DND-41 (cell line): ENCODE results near the gene ITGAX.

Source experiments
- ATAC-seq: fragments of 200-7000 bp; cut with Tn5 transposase; 3 replicates; pipeline ENCODE4 v1.9.1; 2021; ENCODE audit warnings: low read depth; ENCODE audit not compliant: insufficient read depth
- DNase-seq: peaks from one replicate; pipeline ENCODE4 v3.0.0-alpha.2; 2020
- H2AFZ ChIP-seq: 2 replicates; pipeline ENCODE4 v1.6.0; 2012; ENCODE audit warnings: low read depth, low read length
- H3K27ac ChIP-seq: 2 replicates; pipeline ENCODE4 v1.5.1; 2012; ENCODE audit warnings: low read length, inconsistent platforms
- H3K27me3 ChIP-seq: fragments of 200-600 bp; sonication (generic); 2 replicates; pipeline ENCODE4 v1.6.0; 2012; ENCODE audit warnings: low read length, mild to moderate bottlenecking, inconsistent platforms; ENCODE audit not compliant: insufficient read depth, poor library complexity
- H3K36me3 ChIP-seq: 2 replicates; pipeline ENCODE4 v1.5.1; 2012; ENCODE audit warnings: low read length, inconsistent platforms; ENCODE audit not compliant: insufficient read depth
- H3K4me1 ChIP-seq: 2 replicates; pipeline ENCODE4 v1.5.1; 2012; ENCODE audit warnings: mild to moderate bottlenecking, low read length; ENCODE audit not compliant: insufficient read depth
- H3K4me2 ChIP-seq: 2 replicates; pipeline ENCODE4 v1.6.0; 2012; ENCODE audit warnings: mild to moderate bottlenecking, moderate library complexity, low read length, inconsistent platforms; ENCODE audit not compliant: insufficient read depth
- H3K4me3 ChIP-seq, 2 experiments: fragments of 200-600 bp in 1 of 2; shearing (Covaris generic) in 1 of 2; 2 replicates each; pipeline ENCODE4 v1.5.1; 2012 to 2016; ENCODE audit warnings: inconsistent platforms in 2 of 2, low read length in 2 of 2, mild to moderate bottlenecking in 2 of 2, low read depth in 1 of 2, moderate library complexity in 1 of 2
- H3K79me2 ChIP-seq: 2 replicates; pipeline ENCODE4 v1.6.0; 2012; ENCODE audit warnings: low read length, inconsistent platforms; ENCODE audit not compliant: insufficient read depth
- H3K9ac ChIP-seq: 2 replicates; pipeline ENCODE4 v1.6.0; 2012; ENCODE audit warnings: low read depth, mild to moderate bottlenecking, inconsistent platforms, low read length, moderate library complexity
- H3K9me3 ChIP-seq: 2 replicates; pipeline ENCODE4 v1.5.1; 2012; ENCODE audit warnings: low read length, moderate library complexity, mild to moderate bottlenecking, inconsistent platforms; ENCODE audit not compliant: insufficient read depth, severe bottlenecking
- H4K20me1 ChIP-seq: 2 replicates; pipeline ENCODE4 v1.6.0; 2012; ENCODE audit warnings: low read length; ENCODE audit not compliant: insufficient read depth
- CTCF ChIP-seq: IDR thresholded peaks from 2 replicates; pipeline ENCODE4 v1.5.1; 2012; ENCODE audit warnings: borderline replicate concordance, low read length, moderate library complexity, mild to moderate bottlenecking; ENCODE audit not compliant: poor library complexity, severe bottlenecking; ENCODE audit errors: extremely low read depth
- EZH2 ChIP-seq: IDR thresholded peaks from 3 replicates; pipeline ENCODE4 v1.6.1; 2012; ENCODE audit warnings: borderline replicate concordance, low read depth, mild to moderate bottlenecking, moderate library complexity, low read length, inconsistent platforms; ENCODE audit not compliant: severe bottlenecking

Gene ITGAX

GRCh38 chr16:31365131-31365865, 10.3 kb downstream of the ITGAX start:
- Histone ChIP-seq H3K9me3 (no peaks in the 10 kb centered on the region), H2AFZ (no peak overlapping the region), H3K4me3 (no peak overlapping the region), H3K4me2 (no peak overlapping the region), H3K9ac (no peak overlapping the region), H3K79me2 (no peaks in the 10 kb centered on the region), H4K20me1 (no peaks in the 10 kb centered on the region), H3K27me3 (no peaks in the 10 kb centered on the region), H3K4me1 (no peaks in the 10 kb centered on the region), H3K27ac (no peak overlapping the region), H3K36me3 (no peaks in the 10 kb centered on the region)
- TF ChIP-seq EZH2 (no peak), CTCF (no peak)
- ATAC-seq (no peak), DNase-seq (no peak)

GRCh38 chr16:31367853-31368252, 12.9 kb downstream of the ITGAX start:
- no peak for TF ChIP-seq EZH2
- no peak for TF ChIP-seq CTCF
- Histone ChIP-seq H3K36me3 (no peaks in the 10 kb centered on the region), H3K4me1 (no peaks in the 10 kb centered on the region), H4K20me1 (no peaks in the 10 kb centered on the region), H2AFZ (no peak overlapping the region), H3K27me3 (no peaks in the 10 kb centered on the region), H3K4me3 (no peak overlapping the region), H3K9me3 (no peaks in the 10 kb centered on the region), H3K9ac (no peak overlapping the region), H3K79me2 (no peaks in the 10 kb centered on the region), H3K27ac (no peak overlapping the region), H3K4me2 (no peak overlapping the region)
- DNase-seq: no peak
- no peak for ATAC-seq

- DNase-seq (no peak), ATAC-seq (no peak)
- H4K20me1 ChIP-seq: no peaks in the 10 kb centered on the region
- H3K4me1 ChIP-seq: no peaks in the 10 kb centered on the region
- TF ChIP-seq CTCF: no peak
- TF ChIP-seq EZH2: no peak
- H3K9ac ChIP-seq: no peak overlapping the region
- no peak overlapping the region for H3K27ac ChIP-seq
- H3K27me3 ChIP-seq: no peaks in the 10 kb centered on the region
- H2AFZ ChIP-seq: no peak overlapping the region
- no peaks in the 10 kb centered on the region for H3K9me3 ChIP-seq
- H3K4me3 ChIP-seq: no peak overlapping the region
- H3K36me3 ChIP-seq: no peaks in the 10 kb centered on the region
- H3K4me2 ChIP-seq: no peak overlapping the region
- no peaks in the 10 kb centered on the region for H3K79me2 ChIP-seq
Observed at GRCh38 chr16:31371008-31371407, 16.0 kb downstream of the ITGAX start.
